HG03064 (cell line): ENCODE data around the gene ID2.

ENCODE experiments used
- ATAC-seq: cut with Tn5 transposase; IDR thresholded peaks from one replicate; pipeline ENCODE4 v1.9.1; 2021; ENCODE audit warnings: low read depth; ENCODE audit not compliant: unreplicated experiment

Gene ID2

GRCh38 chr2:8681786-8682692 lies at the start of gene ID2:
Gene ID2 (plus strand): TSS chr2:8682056. CDS start chr2:8682166, 110 bp downstream.
- peak; percentile 62 for ATAC-seq

- no peak for ATAC-seq
These were observed 49.1 kb upstream of the ID2 start for GRCh38 chr2:8632755-8633154.

- ATAC-seq, result no peak
These were observed 48.6 kb upstream of the ID2 start for GRCh38 chr2:8633186-8633734.

DNA sequence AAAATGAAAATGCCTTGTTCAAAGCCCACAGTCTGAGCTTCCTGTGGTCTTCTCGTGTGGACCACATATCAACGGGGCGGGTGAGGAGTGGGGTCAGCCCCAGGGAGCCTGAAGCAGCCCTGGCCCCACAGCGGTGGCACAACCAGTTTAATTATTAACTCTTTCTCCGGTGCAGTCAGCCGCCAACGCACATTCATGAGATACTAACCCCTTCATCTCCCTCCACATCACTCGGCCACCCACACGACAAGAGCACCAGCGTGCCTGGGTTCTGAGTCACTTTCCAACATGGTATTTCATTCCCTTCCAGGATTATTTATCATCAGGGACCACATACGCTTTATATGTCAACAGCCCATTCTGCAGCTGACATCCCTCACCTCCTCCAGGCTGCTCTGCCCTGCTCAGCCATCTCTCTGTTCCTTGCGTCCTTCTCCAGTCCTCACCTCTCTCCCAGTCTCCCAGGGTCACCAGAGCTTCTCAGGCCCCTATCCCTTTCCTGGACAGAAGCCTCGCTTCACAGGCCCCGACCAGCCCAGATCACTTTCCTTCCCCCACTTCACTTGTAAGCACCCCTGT lies 48.0 kb upstream of the ID2 start:
- no peak for ATAC-seq

- ATAC-seq, result no peak
These were observed 47.2 kb upstream of the ID2 start for GRCh38 chr2:8634466-8635172.

DNA sequence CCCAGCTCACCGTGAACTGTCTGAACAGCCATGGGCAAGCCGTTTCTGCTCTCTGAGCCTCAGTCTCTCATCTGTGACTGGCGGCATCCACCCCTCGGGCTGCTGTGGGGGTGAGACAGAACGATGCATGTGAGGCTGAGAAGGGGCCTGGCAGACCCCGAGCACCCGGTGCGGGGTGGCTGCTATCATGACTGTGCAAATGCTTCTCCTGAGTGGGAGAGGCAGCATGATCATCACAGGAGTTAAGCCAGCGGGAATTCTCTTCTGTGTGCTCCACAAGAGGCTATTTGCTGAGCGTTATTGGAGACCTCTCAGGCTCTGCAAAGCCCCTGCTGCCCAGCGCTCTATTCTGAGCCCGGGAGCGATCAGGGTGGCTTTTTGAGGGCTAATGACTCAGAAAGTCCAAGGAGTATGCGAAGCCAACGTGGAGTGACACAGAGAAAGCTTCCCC lies 45.8 kb upstream of the ID2 start:
- no peak for ATAC-seq

- ATAC-seq, result no peak
These were observed 44.9 kb upstream of the ID2 start for GRCh38 chr2:8636721-8637636.

DNA sequence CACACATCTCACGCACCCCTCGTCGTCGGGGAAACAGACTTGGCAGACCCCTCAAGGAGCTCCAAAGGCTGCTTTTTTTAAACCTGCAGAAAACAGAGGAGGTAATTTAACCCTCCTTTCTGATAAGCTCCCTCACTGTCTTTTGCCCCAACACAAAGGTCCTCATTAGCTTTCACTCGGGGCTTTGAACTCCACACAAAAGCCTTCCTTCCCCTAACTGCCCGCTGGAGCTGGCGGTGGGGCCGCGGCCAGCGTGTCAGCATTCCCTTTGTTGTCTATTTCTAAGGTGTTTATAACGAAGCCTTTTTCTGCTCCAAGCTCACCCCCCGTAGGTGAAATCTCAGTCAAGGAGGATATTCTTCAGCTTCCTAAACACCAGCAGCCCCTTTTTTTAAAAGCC lies 43.5 kb upstream of the ID2 start:
- ATAC-seq, result no peak

- ATAC-seq, result no peak
These were observed 42.7 kb upstream of the ID2 start for GRCh38 chr2:8639122-8639635.

DNA sequence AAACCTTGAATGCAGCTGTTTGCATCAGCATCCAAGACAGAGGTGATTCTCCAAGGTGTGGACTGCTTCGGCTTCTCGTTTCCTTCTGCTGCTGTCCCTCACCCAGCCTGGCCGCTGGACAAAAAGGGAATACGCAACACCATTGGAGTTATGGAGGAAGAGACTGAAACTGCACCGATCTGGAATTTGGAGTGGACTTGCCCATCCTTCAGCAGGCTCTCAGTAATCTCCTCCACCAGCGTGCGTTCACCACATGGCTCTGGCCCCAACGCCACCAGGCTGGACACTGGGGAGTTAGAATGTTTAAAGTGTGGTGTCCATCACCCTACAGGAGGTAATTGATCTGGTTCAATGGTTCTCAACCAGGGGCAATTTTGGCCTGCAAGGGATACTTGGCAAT lies 41.4 kb upstream of the ID2 start:
- no peak for ATAC-seq

- ATAC-seq, result no peak
These were observed 40.4 kb upstream of the ID2 start for GRCh38 chr2:8641301-8641965.

DNA sequence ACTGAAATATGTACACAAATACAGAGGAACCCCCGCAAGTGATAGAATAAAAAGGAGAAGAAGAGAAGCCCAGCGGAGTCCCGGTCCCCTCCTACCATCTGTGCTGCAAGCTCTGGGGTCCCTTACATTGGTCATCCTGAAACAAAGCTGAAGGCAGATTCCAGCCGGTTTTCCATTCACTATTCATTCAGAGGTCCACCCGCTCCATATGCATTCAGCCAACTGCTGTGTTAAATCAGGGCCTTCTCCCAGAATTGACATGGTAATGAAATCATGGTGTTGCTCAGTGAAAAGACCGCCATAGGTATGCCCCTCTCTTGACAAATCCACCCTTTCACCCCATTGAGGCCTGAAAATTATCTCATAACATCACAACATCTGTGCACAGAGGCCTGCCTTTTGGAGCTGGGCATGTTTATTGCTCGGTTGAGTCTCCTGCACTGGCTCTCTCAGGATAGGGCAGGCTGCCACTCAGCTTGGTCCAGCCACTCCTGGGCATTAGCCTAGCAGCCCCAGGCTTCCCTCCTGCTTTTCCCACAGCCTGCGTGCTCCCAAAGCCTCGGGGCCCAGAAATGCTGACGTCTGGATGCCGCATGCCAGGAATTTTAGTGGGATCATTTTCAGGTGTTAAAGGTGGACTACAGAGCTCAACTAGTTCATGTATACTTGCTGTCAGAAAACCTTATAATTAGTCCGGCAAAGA lies 39.3 kb upstream of the ID2 start:
- ATAC-seq, result no peak

GRCh38 chr2:8643250-8643995 lies 38.4 kb upstream of the ID2 start:
- no peak for ATAC-seq

- no peak for ATAC-seq
These were observed 37.9 kb upstream of the ID2 start for GRCh38 chr2:8643996-8644356.

GRCh38 chr2:8644605-8645175 lies 37.2 kb upstream of the ID2 start:
- no peak for ATAC-seq

GRCh38 chr2:8645176-8645831 lies 36.6 kb upstream of the ID2 start:
- ATAC-seq, result no peak

GRCh38 chr2:8646731-8647461 lies 35.0 kb upstream of the ID2 start:
- no peak for ATAC-seq
